ENCODE results near the gene UQCR10. TPM values are rescaled to one million over a fixed set of nuclear protein-coding genes. Genes with fewer than 3 reads are reported as not detected.
A peak's percentile ranks its signal among the peaks of the same experiment; 100 is the strongest.

Gene UQCR10
- 72.5 and 173 TPM in 2 replicates for total RNA-seq

DNA sequence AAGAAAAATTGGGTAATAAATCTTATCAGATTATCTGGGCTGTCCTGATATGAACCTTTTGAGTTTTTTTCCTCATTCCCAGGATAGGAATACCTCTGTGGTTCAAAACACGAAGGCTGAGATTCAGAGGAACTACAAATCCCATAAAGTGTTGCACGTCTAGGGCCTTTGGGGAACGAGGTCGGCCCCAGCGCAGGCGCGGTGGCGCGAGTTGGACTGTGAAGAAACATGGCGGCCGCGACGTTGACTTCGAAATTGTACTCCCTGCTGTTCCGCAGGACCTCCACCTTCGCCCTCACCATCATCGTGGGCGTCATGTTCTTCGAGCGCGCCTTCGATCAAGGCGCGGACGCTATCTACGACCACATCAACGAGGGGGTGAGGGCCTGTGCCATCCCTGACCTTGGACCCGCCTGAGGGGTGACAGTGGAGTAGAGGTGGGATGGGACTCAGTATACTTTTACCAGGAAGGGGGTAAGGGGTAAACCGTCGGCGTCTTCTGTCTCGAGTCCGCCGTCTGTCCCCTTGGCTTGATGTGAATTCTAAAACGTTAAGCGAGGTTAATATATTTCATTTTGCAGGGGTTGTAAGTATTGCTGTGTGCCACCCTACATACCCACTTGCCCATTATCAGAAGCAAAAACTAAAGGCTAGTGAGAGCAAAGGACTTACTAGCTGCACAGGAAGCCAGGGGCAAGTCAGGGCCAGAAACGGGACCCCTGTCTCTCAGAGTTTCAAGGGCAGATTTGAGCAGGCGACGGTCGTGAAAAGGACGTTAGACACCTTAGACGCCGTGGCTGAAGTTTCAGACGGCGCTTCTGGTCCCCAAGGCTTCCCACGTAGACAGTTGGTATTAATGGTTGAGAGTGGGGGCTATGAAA is at the start of gene UQCR10:
UQCR10 (plus strand) TSS at position 199 of the 881 bp plus-strand sequence; CDS start at position 229, 30 bp downstream.
- no peak for DNase-seq (ENCODE audit: low read depth)
- TF ChIP-seq, protein P1, sequence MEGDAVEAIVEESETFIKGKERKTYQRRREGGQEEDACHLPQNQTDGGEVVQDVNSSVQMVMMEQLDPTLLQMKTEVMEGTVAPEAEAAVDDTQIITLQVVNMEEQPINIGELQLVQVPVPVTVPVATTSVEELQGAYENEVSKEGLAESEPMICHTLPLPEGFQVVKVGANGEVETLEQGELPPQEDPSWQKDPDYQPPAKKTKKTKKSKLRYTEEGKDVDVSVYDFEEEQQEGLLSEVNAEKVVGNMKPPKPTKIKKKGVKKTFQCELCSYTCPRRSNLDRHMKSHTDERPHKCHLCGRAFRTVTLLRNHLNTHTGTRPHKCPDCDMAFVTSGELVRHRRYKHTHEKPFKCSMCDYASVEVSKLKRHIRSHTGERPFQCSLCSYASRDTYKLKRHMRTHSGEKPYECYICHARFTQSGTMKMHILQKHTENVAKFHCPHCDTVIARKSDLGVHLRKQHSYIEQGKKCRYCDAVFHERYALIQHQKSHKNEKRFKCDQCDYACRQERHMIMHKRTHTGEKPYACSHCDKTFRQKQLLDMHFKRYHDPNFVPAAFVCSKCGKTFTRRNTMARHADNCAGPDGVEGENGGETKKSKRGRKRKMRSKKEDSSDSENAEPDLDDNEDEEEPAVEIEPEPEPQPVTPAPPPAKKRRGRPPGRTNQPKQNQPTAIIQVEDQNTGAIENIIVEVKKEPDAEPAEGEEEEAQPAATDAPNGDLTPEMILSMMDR (conservative IDR thresholded peaks at IDR 0.05; ENCODE audit: low read depth, low read length) = no peak
- peak within 1 kb of the TSS; percentile 96 for H3K4me3 ChIP-seq (ENCODE audit: low read depth, low read length)

DNA sequence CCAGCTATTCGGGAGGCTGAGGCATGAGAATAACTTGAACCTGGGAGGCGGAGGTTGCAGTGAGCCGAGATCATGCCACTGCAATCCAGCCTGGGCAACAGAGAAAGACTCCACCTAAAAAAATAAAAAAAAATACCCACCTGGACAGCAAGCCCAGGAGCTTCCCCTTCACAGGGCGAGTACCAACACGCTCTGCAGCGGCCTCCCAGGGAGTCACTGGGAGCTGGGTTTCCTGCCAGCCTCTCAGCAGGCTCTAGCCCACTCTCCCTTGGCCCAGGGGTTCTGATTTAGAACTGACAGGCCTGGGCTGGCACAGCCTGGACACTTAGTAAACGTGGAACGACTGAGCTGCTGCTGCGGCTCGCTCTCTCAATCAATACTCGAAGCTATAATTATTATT is 49.4 kb upstream of the UQCR10 start:
- no peak for DNase-seq (ENCODE audit: low read depth)
- no peak overlapping the region for H3K4me3 ChIP-seq (ENCODE audit: low read depth, low read length)
- TF ChIP-seq, protein P1 (conservative IDR thresholded peaks at IDR 0.05; ENCODE audit: low read depth, low read length) = no peak

DNA sequence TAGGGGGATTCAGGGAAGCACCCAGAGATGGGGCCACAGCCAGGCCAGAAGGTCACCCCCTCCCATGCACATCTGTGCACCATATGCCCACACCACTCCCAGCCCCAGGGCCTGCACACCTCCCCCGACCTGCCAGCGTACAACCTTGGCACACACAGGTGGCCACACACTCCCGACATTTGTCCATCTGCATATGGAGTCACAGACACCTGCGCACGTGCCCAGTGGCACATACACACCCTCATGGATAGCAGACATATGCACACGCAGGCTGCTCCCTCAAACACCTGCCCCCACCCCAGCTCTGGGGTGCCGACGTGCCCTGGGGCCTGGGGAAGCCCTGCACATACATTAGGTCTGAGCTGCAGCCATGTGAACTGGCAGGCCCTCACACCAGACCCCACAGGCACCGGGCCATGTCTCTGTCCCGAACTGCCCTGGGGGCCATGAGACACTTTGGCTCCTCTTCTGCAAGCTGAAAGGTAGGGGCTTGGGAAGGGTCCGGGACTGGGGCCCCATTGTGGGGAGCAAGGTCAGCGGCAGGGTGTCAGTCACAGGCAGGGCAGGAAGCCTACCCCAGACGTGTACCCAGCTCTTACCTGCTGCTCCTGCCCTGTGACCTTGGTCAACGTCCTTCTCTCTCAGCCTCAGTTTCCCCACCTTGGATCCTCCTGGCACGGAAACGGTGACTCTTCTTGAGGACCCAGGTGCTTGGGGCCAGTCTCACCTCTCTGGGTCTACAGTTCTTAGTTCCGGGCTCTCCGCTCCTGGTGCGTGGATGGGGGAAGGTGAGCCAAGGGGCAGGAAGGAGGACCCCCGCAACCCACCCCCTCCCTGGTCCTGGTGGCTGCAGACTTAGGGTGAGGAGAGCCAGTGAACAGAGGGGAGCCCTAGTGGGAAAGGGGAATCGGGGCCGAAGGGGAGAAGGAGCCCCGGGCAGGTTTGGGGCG is 47.9 kb upstream of the UQCR10 start:
- no peak for DNase-seq (ENCODE audit: low read depth)
- TF ChIP-seq, protein P1 (conservative IDR thresholded peaks at IDR 0.05; ENCODE audit: low read depth, low read length) = no peak
- H3K4me3 ChIP-seq (ENCODE audit: low read depth, low read length) = no peak overlapping the region

DNA sequence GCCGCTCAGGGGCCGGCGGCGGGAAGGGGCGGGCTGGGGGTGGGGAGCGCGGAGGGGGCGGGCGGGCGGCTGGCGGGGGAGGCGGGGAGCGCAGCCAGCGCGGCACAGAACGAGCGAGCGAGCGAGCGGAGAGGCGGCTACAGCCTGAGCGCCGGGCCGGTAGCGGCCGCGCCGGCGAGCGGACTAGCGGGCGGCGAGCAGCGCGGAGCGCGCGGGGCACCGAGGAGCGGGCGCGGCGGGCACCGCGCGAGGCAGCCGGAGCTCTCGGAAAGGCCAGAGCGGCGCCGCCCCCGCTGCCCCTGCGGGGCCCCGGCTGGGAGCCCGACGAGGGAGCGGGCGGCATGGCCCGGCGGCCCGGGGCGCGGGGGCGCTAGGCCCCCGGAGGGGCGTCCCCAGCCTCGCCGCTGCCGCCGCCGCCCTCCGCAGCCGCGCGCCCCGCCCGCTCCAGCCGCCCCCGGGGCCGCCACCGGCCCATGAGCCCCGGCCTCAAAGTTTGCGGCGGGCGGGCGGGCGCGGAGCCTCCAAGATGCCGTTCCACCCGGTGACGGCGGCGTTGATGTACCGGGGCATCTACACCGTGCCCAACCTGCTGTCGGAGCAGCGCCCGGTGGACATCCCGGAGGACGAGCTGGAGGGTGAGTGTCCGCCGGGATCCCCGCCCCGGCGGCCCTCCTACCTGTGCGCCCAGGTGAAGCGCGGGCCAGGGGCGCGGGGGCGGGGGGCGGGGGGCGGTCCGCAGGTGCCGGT is 47.1 kb upstream of the UQCR10 start, which contains the start of gene CABP7:
CABP7 (plus strand) TSS at position 105 of the 747 bp plus-strand sequence; CDS start at position 527, 422 bp downstream.
- no peak within 1 kb of the TSS for H3K4me3 ChIP-seq (ENCODE audit: low read depth, low read length)
- TF ChIP-seq, protein P1 (conservative IDR thresholded peaks at IDR 0.05; ENCODE audit: low read depth, low read length) = no peak
- no peak for DNase-seq (ENCODE audit: low read depth)

DNA sequence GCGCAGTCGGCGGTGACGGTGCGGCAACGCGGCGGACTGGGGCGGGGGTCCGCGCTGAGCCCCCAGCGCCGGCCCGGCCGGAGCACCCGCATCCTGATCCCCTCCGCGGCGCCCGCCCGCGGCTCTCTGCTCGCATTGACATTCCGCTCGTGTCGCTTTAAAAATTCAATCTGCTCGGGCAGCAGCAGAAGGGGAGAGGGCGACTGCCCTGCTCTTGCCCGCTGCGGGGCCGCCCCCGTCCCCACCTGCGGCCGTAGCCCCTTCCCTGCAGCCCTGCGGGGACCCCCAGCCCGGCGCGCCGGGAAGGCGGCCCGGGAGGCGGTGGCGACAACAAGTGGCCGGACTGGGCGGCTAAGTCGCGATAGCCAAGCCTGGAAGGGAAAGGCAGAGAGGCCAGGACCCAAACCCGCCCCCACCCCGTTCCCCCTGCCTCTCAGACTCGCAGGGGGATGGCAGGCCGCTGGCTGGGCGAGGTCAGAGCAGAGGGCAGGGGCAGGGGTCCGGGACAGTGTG is 46.3 kb upstream of the UQCR10 start:
- TF ChIP-seq, protein P1 (conservative IDR thresholded peaks at IDR 0.05; ENCODE audit: low read depth, low read length) = no peak
- no peak for DNase-seq (ENCODE audit: low read depth)
- no peak overlapping the region for H3K4me3 ChIP-seq (ENCODE audit: low read depth, low read length)

DNA sequence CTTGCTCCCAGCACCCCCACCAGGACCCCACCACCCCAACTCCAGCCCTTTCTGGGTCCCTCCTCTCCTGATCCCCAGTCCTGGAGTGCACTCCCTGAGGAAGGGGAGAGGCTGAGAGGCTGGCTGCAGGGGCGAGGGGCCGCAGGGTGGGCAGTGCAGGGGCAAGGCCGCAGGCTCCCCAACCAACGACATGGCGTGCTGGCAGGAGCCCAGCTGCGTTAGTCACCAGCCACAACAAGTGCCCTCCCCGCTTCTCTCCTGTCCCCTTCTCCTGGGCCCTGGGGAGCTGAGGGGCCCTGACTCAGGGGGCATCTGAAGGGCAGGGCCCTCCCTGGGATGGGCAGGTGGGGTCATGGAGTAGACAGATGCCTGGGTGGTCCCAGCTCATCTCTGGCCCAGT is 45.0 kb upstream of the UQCR10 start:
- H3K4me3 ChIP-seq (ENCODE audit: low read depth, low read length) = no peak overlapping the region
- TF ChIP-seq, protein P1 (conservative IDR thresholded peaks at IDR 0.05; ENCODE audit: low read depth, low read length) = no peak
- no peak for DNase-seq (ENCODE audit: low read depth)
